ENCODE data around the gene STX7. TPM values are rescaled to one million over a fixed set of nuclear protein-coding genes. Genes with fewer than 3 reads are reported as not detected.

STX7 gene
- total and polyA plus RNA-seq, 9 donors, result 21.3 to 57.2 (median 44.0) TPM

DNA sequence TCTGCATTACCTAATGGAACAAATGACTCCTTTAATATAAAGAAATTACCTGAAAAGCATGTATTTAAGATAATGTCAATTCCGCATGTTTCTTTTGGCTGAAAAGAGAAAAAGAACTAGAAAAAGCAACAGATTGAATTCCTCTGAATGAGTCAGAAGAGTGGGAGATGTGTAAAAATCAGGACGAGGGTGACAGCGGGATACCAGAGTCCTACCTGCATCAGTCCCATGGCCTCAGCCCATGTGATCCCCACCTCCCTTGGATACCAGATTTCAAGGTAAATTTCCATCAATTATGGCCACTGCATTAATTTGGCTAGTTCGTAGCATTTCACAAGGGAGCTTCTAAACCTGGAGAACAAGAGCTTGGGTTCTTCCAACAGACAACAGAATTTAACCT lies 101.6 kb downstream of the STX7 start:
- H3K4me1 ChIP-seq (ENCODE audit: insufficient read depth), result no peaks in the 10 kb centered on the region
- intact Hi-C loops (cut with DNase I), result no loop called here
- peaks cover 0 to 4% of the 10 kb centered on the region in 2 donors for H3K9me3 ChIP-seq
- no peak overlapping the region for H3K27ac ChIP-seq
- H3K27me3 ChIP-seq, result no peaks in the 10 kb centered on the region
- no peaks in the 10 kb centered on the region for H3K36me3 ChIP-seq
- TF ChIP-seq EP300 (IDR thresholded peaks at IDR 0.05), result no peak
- no peak for TF ChIP-seq POLR2A (IDR thresholded peaks at IDR 0.05)
- DNase-seq, result no peak
- 83 to 89% (median 86%) methylated on average over 4 of the region's 4 CpGs for WGBS, 3 donors
- no peak overlapping the region for H3K4me3 ChIP-seq

DNA sequence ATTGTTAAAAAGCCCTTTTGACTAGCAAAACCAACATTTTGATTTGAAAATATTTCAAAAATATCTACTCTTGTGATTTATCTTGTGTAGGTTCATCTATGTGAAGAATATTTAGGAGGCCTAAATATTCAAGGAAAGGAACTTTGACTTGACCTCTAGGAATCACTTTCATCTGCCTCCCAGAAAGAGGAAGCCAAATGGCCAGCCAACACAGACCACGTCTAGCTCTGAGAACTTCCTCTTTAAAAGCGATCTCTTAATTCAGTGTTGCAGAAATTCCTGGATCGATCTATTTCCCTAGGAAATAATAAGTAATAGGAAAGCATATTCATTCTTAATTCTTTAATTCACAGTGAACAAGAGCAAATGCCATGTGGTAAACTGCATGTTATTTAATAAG lies 102.1 kb downstream of the STX7 start:
- H3K4me3 ChIP-seq, result no peak overlapping the region
- H3K4me1 ChIP-seq (ENCODE audit: insufficient read depth), result no peaks in the 10 kb centered on the region
- no peaks in the 10 kb centered on the region for H3K27me3 ChIP-seq
- DNase-seq, result no peak
- 88 to 94% (median 91%) methylated on average over 3 of the region's 3 CpGs for WGBS, 3 donors
- H3K27ac ChIP-seq, result no peak overlapping the region
- intact Hi-C loops (cut with DNase I), result no loop called here
- H3K9me3 ChIP-seq, result peaks cover 0 to under 1% of the 10 kb centered on the region in 2 donors
- no peaks in the 10 kb centered on the region for H3K36me3 ChIP-seq
- TF ChIP-seq, protein P1, sequence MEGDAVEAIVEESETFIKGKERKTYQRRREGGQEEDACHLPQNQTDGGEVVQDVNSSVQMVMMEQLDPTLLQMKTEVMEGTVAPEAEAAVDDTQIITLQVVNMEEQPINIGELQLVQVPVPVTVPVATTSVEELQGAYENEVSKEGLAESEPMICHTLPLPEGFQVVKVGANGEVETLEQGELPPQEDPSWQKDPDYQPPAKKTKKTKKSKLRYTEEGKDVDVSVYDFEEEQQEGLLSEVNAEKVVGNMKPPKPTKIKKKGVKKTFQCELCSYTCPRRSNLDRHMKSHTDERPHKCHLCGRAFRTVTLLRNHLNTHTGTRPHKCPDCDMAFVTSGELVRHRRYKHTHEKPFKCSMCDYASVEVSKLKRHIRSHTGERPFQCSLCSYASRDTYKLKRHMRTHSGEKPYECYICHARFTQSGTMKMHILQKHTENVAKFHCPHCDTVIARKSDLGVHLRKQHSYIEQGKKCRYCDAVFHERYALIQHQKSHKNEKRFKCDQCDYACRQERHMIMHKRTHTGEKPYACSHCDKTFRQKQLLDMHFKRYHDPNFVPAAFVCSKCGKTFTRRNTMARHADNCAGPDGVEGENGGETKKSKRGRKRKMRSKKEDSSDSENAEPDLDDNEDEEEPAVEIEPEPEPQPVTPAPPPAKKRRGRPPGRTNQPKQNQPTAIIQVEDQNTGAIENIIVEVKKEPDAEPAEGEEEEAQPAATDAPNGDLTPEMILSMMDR (IDR thresholded peaks at IDR 0.05), result no peak
- TF ChIP-seq POLR2A (IDR thresholded peaks at IDR 0.05), result no peak

DNA sequence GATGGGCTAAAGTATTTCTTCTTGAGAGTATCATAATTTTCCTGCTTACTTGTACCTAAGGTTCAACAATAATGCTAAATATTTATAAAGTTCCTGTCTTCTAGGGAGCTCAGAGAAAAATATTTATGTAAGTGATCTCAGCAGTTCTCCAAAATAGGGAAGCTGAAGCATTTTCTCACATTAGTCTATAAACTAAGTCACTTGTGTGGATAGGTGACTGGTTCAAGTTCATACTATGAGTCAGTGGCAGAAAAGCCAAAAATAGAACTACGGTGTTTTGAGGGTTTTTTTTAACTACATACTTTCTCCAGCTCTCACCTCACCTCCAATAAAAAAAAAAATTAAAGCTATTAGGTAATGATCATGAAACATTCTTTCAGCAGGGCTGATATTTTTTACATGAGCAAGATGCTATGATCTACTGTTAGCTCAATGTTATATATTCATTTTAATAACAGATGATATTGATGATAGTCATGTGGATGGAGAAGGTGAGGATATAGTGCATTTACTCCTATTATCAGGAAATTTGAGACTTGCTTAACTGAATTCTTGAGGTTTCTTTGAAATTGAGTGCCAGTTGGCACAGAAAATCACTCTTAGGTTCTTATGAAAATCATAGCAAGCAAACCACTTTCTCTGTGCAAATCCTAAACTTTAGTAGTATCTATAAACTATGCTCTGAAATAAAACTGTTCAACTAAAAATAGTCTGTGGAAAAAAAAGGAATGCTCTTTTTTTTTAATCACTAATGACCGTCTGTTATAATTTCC lies 107.6 kb downstream of the STX7 start:
- intact Hi-C loops (cut with DNase I), result no loop called here
- WGBS, 3 donors, result 11 to 33% (median 14%) methylated on average over 2 of the region's 2 CpGs
- Histone ChIP-seq H3K36me3 (no peaks in the 10 kb centered on the region), H3K27me3 (no peaks in the 10 kb centered on the region), H3K9me3 (no peaks in the 10 kb centered on the region), H3K4me3 (no peak overlapping the region), H3K4me1 (ENCODE audit: insufficient read depth) (no peaks in the 10 kb centered on the region), H3K27ac (no peak overlapping the region)
- TF ChIP-seq EP300 (IDR thresholded peaks at IDR 0.05), result no peak
- TF ChIP-seq, protein P1 (IDR thresholded peaks at IDR 0.05), result no peak
- DNase-seq, result no peak

DNA sequence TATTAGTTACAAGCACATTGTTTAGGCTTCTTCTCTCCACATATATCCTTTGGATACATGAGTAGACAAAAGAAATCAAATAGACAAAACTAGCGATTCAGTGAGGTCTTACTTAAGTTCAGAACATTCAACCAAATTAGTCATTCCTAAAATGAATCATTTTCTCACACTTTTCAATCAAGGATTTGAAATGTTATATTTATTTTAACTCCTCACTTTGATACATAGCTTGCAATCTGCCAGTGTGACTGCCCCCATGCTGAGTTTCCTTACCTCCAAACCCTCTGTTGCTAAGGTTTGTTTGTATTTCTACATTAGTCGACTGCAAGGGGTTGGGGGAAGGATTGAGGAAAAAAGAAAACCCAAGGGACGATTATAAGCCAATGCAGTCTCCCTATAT lies 108.2 kb downstream of the STX7 start:
- no peaks in the 10 kb centered on the region for H3K36me3 ChIP-seq
- no peak overlapping the region for H3K27ac ChIP-seq
- no peak for DNase-seq
- H3K4me3 ChIP-seq, result no peak overlapping the region
- H3K27me3 ChIP-seq, result no peaks in the 10 kb centered on the region
- TF ChIP-seq POLR2A (IDR thresholded peaks at IDR 0.05) (no peak), EP300 (IDR thresholded peaks at IDR 0.05) (no peak)
- TF ChIP-seq, protein P1 (IDR thresholded peaks at IDR 0.05), result no peak
- H3K4me1 ChIP-seq (ENCODE audit: insufficient read depth), result no peaks in the 10 kb centered on the region
- no peaks in the 10 kb centered on the region for H3K9me3 ChIP-seq
- intact Hi-C loops (cut with DNase I), result no loop called here
- WGBS, 3 donors, result 13 to 40% (median 20%) methylated on average over 3 of the region's 3 CpGs

DNA sequence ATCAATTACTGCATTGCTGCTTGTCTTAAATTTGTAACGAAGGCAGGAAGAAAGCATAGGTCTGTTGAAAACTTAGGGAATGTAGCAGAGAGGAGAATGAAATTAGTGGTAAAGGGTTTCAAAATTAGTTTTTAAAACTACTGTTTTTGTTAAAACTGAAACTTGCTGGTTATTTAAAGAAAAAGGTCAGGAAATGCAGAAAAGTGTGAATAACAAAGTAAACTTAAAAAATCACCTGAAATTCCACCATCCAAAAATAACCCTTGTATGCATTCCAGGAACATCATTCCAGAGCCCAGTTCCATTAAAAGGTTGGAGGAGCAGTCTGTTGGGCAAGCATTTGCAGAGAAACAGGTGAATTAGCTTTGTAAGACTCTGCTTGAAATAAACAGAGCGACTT lies 108.6 kb downstream of the STX7 start:
- Histone ChIP-seq H3K9me3 (no peaks in the 10 kb centered on the region), H3K27me3 (no peaks in the 10 kb centered on the region), H3K4me1 (ENCODE audit: insufficient read depth) (no peaks in the 10 kb centered on the region), H3K4me3 (no peak overlapping the region), H3K27ac (no peak overlapping the region), H3K36me3 (no peaks in the 10 kb centered on the region)
- TF ChIP-seq EP300 (IDR thresholded peaks at IDR 0.05), result no peak
- TF ChIP-seq, protein P1 (IDR thresholded peaks at IDR 0.05), result no peak
- no peak for TF ChIP-seq POLR2A (IDR thresholded peaks at IDR 0.05)
- DNase-seq, result no peak
- WGBS, 3 donors, result 28 to 41% (median 31%) methylated on average over 2 of the region's 2 CpGs
- intact Hi-C loops (cut with DNase I), result no loop called here
